Measurements from ENCODE around the gene TNNI3K.

TNNI3K gene

GRCh38 chr1:74523873-74524480 is 288.8 kb downstream of the TNNI3K start:
- in situ Hi-C loops (cut with MboI; ENCODE audit: low pct_unique_long_range_greater_than_20kb, low sequenced_read_pairs, unreplicated experiment) = no loop called here
- TF ChIP-seq, protein P1, sequence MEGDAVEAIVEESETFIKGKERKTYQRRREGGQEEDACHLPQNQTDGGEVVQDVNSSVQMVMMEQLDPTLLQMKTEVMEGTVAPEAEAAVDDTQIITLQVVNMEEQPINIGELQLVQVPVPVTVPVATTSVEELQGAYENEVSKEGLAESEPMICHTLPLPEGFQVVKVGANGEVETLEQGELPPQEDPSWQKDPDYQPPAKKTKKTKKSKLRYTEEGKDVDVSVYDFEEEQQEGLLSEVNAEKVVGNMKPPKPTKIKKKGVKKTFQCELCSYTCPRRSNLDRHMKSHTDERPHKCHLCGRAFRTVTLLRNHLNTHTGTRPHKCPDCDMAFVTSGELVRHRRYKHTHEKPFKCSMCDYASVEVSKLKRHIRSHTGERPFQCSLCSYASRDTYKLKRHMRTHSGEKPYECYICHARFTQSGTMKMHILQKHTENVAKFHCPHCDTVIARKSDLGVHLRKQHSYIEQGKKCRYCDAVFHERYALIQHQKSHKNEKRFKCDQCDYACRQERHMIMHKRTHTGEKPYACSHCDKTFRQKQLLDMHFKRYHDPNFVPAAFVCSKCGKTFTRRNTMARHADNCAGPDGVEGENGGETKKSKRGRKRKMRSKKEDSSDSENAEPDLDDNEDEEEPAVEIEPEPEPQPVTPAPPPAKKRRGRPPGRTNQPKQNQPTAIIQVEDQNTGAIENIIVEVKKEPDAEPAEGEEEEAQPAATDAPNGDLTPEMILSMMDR (IDR thresholded peaks at IDR 0.05; ENCODE audit: extremely low read depth, insufficient read depth, missing control alignments) = no peak
- no peak for DNase-seq (ENCODE audit: low spot score)

- no peak for DNase-seq (ENCODE audit: low spot score)
- TF ChIP-seq, protein P1 (IDR thresholded peaks at IDR 0.05; ENCODE audit: extremely low read depth, insufficient read depth, missing control alignments) = no peak
- in situ Hi-C loops (cut with MboI; ENCODE audit: low pct_unique_long_range_greater_than_20kb, low sequenced_read_pairs, unreplicated experiment) = no loop called here
Observed at GRCh38 chr1:74526708-74527107, 291.5 kb downstream of the TNNI3K start.

- in situ Hi-C loops (cut with MboI; ENCODE audit: low pct_unique_long_range_greater_than_20kb, low sequenced_read_pairs, unreplicated experiment) = no loop called here
- no peak for DNase-seq (ENCODE audit: low spot score)
- TF ChIP-seq, protein P1 (IDR thresholded peaks at IDR 0.05; ENCODE audit: extremely low read depth, insufficient read depth, missing control alignments) = no peak
Observed at GRCh38 chr1:74528123-74528522, 292.9 kb downstream of the TNNI3K start.

DNA sequence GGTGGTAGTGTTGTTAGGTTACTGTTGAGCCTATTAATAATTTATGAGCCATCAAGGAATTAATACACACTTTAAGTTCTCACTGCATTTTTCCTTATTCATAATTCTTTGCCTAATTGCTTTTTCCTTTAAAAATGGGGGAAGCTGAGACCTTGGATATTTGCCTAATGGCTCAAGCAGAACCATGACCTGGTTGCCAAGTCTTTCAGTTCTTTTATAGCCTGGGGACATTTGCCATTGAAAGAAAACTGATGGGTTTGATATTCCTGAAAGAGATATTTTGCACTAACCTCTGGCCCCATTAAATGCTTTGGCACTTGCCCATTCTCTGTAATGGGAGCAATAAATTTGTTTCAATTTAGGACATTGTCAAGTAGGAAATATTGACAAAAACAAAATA is 295.7 kb downstream of the TNNI3K start:
- in situ Hi-C loops (cut with MboI; ENCODE audit: low pct_unique_long_range_greater_than_20kb, low sequenced_read_pairs, unreplicated experiment) = no loop called here
- DNase-seq (ENCODE audit: low spot score) = no peak
- TF ChIP-seq, protein P1 (IDR thresholded peaks at IDR 0.05; ENCODE audit: extremely low read depth, insufficient read depth, missing control alignments) = no peak

DNA sequence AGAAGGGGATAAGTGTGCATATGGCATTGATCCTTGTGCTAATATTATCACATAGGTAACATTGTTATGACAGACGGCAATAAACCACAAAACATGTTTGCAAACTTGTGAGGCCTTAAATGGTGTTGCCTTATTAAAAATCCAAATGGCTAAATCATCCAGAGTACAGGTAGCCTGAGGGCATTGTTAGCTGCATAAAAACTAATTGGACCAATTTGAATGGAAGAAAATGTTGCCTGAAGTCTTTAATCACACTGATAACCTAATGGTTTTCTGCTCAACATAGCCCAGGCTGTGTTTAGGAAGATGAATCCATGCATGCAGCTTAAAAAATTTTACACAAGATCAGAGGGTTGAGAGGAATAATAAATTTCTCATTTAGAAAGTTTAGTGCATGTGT is 296.6 kb downstream of the TNNI3K start:
- TF ChIP-seq, protein P1 (IDR thresholded peaks at IDR 0.05; ENCODE audit: extremely low read depth, insufficient read depth, missing control alignments) = no peak
- DNase-seq (ENCODE audit: low spot score) = no peak
- in situ Hi-C loops (cut with MboI; ENCODE audit: low pct_unique_long_range_greater_than_20kb, low sequenced_read_pairs, unreplicated experiment) = no loop called here

DNA sequence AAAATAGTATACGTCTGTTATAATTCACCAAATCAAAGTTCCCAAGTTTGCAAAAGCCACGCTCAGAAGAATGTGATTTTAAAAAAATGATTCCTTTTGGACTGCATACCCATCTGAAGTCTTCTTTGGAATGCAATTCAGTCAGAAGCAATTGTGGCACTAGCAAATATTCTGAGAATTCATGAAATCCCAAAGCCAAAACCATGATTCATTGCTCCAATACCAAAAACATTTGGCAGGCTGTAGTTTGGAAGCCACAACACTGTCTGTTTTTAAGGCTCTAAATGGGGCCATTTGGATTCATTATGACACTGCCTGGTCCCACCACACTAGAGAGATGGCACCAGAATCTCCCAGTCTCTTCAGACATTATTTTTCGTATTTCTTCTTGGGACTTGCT is 299.1 kb downstream of the TNNI3K start:
- TF ChIP-seq, protein P1 (IDR thresholded peaks at IDR 0.05; ENCODE audit: extremely low read depth, insufficient read depth, missing control alignments) = no peak
- in situ Hi-C loops (cut with MboI; ENCODE audit: low pct_unique_long_range_greater_than_20kb, low sequenced_read_pairs, unreplicated experiment) = no loop called here
- no peak for DNase-seq (ENCODE audit: low spot score)
